Prostate gland (tissue), 2 donors: ENCODE measurements around the gene SH3PXD2B. TPM values are rescaled to one million over a fixed set of nuclear protein-coding genes. Genes with fewer than 3 reads are reported as not detected.
A peak's percentile ranks its signal among the peaks of the same experiment; 100 is the strongest.

ENCODE experiments used
- DNase-seq: peaks from one replicate; pipeline ENCODE4 v3.0.0-alpha.2; 2019; ENCODE audit warnings: low spot score
- H3K27ac ChIP-seq, 2 donors: fragments of 200-600 bp; sonication (generic); 2 replicates each; pipeline ENCODE4 v1.5.1; 2017 to 2019
- H3K27me3 ChIP-seq: fragments of 200-600 bp; sonication (generic); replicated peaks from 2 replicates; pipeline ENCODE4 v1.5.1; 2019; ENCODE audit not compliant: insufficient read depth
- H3K36me3 ChIP-seq, 2 donors: fragments of 200-600 bp; sonication (generic); 1 replicate in 1 of 2; 2 replicates in 1 of 2; pipeline versions ENCODE4 v1.5.1 to v1.8.1; 2017 to 2019
- H3K4me1 ChIP-seq: fragments of 200-600 bp; sonication (generic); replicated peaks from 2 replicates; pipeline ENCODE4 v1.5.1; 2019
- H3K4me3 ChIP-seq, 2 donors: fragments of 200-600 bp; sonication (generic); 2 replicates each; pipeline ENCODE4 v1.5.1; 2017 to 2019
- H3K9me3 ChIP-seq: fragments of 200-600 bp; sonication (generic); 2 replicates; pipeline ENCODE4 v1.5.1; 2017
- POLR2A ChIP-seq: fragments of 450-650 bp; IDR thresholded peaks from one replicate; pipeline ENCODE4 v1.6.1; 2016; ENCODE audit warnings: antibody characterized with exemption, mild to moderate bottlenecking
- POLR2AphosphoS5 ChIP-seq: sonication (generic); formaldehyde crosslinking; IDR thresholded peaks from one replicate; pipeline ENCODE4 v1.6.1; 2017; ENCODE audit warnings: antibody characterized with exemption
- WGBS: methylation state at CpG from one replicate; pipeline ENCODE4 v1.1.5; 2018; 5-methylcytosine and 5-hydroxymethylcytosine counted together
- intact Hi-C: fragments of 100-400 bp; cut with DNase I; formaldehyde crosslinking; loops from one replicate; pipeline ENCODE4 v1.14.2; 2022
- total RNA-seq, 2 donors: library from RNA; depleted of rRNA; stranded (reverse); fragments of >200 nt; gene quantifications; one replicate each; pipeline ENCODE4 v1.1.0, GENCODE V29; 2016
- TF ChIP-seq, protein P1 (sequence below), 4 experiments: fragments of 200-600 bp in 2 of 4; fragments of 450-650 bp in 2 of 4; sonication (generic) in 2 of 4; IDR thresholded peaks; 1 replicate in 3 of 4; 2 replicates in 1 of 4; pipeline ENCODE4 v1.5.1; 2016 to 2019; ENCODE audit warnings: antibody characterized with exemption in 4 of 4, mild to moderate bottlenecking in 2 of 4, moderate library complexity in 2 of 4

SH3PXD2B gene
- total RNA-seq, 2 donors from 2014 or later, result 15.8 to 38.0 TPM

DNA sequence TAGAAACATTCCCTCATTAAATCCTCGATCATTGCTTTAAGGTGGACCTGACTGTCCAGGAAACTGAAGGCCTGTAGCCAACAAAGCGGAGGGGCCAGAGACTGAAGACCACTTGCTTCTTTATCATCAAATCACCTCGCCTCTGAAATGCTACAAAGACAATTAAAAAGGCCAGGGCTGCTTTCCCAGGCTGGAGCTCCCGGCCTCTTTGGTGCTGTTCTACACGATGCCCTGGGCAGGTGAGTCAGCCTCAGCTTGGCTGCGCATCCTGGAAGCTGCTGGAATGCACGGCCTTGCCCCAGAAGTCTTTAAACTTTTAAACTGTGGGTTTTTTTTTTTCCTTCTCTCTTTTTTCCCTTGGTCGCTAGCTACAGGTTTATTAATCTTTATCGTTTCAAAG is 46.5 kb downstream of the SH3PXD2B start:
- H3K4me1 ChIP-seq, result peaks cover 1% of the 10 kb centered on the region
- WGBS, result 26% methylated on average over 9 of the region's 9 CpGs
- peak overlapping the region; percentile 53 to 57 for H3K27ac ChIP-seq
- intact Hi-C loops, result no loop called here
- H3K4me3 ChIP-seq, result no peak overlapping the region
- TF ChIP-seq POLR2AphosphoS5 (peak; percentile 26), POLR2A (no peak)
- no peaks in the 10 kb centered on the region for H3K9me3 ChIP-seq
- no peaks in the 10 kb centered on the region for H3K27me3 ChIP-seq
- no peak for DNase-seq
- no peaks in the 10 kb centered on the region for H3K36me3 ChIP-seq

DNA sequence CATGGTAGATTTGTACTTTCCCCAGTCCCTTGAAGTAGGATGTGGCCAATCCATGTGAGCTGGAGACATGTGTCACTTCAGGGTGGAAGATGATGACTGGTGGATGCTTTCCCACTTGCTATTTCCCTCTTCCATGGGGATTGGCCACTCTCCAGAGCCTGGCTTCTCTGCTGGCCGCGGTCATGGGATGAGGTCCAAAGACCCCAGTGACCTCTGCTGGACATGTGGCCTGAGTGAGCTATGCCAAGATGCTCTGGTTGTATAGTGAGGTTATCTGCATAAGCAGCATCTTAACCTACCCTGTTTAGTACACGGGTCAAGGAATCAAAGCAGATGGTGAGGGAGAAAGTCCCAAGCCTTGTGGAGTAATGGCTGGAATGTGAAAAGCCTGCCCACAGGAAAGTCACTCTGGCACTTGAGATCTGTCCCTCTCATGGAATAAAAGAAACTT is 47.1 kb downstream of the SH3PXD2B start:
- Histone ChIP-seq H3K9me3 (no peaks in the 10 kb centered on the region), H3K4me1 (peaks cover 5% of the 10 kb centered on the region), H3K27ac (peak overlapping the region; percentile 53 to 57), H3K36me3 (no peaks in the 10 kb centered on the region), H3K27me3 (no peaks in the 10 kb centered on the region), H3K4me3 (no peak overlapping the region)
- no peak for DNase-seq
- TF ChIP-seq POLR2AphosphoS5, result no peak
- TF ChIP-seq, protein P1, sequence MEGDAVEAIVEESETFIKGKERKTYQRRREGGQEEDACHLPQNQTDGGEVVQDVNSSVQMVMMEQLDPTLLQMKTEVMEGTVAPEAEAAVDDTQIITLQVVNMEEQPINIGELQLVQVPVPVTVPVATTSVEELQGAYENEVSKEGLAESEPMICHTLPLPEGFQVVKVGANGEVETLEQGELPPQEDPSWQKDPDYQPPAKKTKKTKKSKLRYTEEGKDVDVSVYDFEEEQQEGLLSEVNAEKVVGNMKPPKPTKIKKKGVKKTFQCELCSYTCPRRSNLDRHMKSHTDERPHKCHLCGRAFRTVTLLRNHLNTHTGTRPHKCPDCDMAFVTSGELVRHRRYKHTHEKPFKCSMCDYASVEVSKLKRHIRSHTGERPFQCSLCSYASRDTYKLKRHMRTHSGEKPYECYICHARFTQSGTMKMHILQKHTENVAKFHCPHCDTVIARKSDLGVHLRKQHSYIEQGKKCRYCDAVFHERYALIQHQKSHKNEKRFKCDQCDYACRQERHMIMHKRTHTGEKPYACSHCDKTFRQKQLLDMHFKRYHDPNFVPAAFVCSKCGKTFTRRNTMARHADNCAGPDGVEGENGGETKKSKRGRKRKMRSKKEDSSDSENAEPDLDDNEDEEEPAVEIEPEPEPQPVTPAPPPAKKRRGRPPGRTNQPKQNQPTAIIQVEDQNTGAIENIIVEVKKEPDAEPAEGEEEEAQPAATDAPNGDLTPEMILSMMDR (IDR thresholded peaks at IDR 0.05), result no peak
- no peak for TF ChIP-seq POLR2A
- intact Hi-C loops, result no loop called here
- WGBS, result 71% methylated on average over 3 of the region's 3 CpGs

DNA sequence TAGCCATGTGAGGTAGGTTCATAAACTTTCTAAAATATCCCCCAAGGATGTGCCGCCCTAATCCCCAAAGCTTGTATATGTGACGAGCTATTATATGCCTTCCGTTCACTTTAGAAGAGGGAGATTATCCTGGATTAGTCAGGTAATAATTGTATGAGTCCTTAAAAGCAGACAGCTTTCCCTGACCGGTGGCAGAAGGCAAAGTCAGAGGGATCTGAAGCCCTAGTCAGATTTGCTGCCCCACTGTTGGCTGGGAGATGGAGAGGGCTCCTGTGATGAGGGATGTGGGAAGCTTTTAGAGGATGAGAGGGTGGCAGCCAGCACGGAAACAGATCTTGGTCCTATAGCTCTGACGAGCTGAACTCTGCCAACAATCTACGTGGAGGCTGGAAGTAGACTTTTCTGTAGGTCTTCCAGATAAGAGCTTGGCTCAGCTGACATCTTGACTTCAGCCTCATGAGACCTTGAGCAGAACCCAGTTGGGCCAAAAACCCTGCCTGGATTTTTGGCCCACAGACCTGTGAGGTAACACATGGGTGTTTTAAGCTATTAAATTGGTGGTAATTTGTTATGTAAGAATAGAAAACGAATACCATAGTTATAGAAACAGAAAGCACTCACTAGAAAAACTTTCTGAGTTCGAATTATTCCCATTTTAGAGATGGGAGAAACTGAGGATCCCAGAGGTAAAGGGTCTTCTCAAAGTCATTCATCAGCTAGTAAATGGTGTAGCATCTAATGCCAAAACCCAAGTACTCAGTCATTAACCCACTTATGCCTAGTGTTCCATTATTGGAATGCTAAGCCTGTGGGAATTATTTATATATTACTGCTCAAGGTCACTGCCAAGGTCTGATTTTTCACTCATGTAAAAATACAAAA is 48.9 kb downstream of the SH3PXD2B start:
- Histone ChIP-seq H3K9me3 (no peaks in the 10 kb centered on the region), H3K27ac (no peak overlapping the region), H3K36me3 (no peaks in the 10 kb centered on the region), H3K27me3 (no peaks in the 10 kb centered on the region), H3K4me3 (no peak overlapping the region), H3K4me1 (peaks cover 5% of the 10 kb centered on the region)
- WGBS, result 87% methylated on average over 9 of the region's 9 CpGs
- intact Hi-C loops, result no loop called here
- DNase-seq, result no peak
- TF ChIP-seq POLR2A (no peak), POLR2AphosphoS5 (no peak)
- TF ChIP-seq, protein P1 (IDR thresholded peaks at IDR 0.05), result no peak

GRCh38 chr5:172404746-172405145 is 49.6 kb downstream of the SH3PXD2B start:
- intact Hi-C loops, result no loop called here
- no peak for DNase-seq
- TF ChIP-seq POLR2AphosphoS5, result no peak
- TF ChIP-seq, protein P1 (IDR thresholded peaks at IDR 0.05), result no peak
- no peak for TF ChIP-seq POLR2A
- Histone ChIP-seq H3K4me3 (no peak overlapping the region), H3K9me3 (no peaks in the 10 kb centered on the region), H3K27me3 (no peaks in the 10 kb centered on the region), H3K4me1 (peaks cover 5% of the 10 kb centered on the region), H3K36me3 (no peaks in the 10 kb centered on the region), H3K27ac (peak overlapping the region in 1 of 2 donors; percentile 76)
- 90% methylated on average over 4 of the region's 4 CpGs for WGBS

DNA sequence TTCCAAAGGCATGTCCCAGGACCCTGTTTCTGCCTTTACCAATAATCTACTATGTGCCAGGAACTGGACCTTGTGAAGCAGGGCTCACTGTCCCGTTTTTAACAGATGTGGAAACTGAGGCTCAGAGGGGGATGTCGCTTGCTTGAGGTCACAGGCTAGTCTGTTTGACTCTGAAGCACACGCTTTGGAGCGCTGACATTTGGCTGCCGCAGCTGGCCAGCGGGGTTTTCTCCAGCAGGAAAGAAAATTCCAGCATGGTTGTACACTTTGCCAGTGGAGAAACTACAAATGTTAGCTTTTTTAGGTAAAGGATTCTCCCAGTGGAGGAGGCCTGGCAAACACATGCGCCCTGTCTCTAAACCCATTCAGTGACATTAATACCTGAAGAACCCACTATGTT is 50.5 kb downstream of the SH3PXD2B start:
- TF ChIP-seq, protein P1 (IDR thresholded peaks at IDR 0.05), result no peak
- TF ChIP-seq POLR2AphosphoS5 (no peak), POLR2A (no peak)
- Histone ChIP-seq H3K27me3 (no peaks in the 10 kb centered on the region), H3K4me3 (no peak overlapping the region), H3K27ac (peak overlapping the region; percentile 76 to 85), H3K9me3 (no peaks in the 10 kb centered on the region), H3K4me1 (peaks cover 5% of the 10 kb centered on the region), H3K36me3 (no peaks in the 10 kb centered on the region)
- DNase-seq, result no peak
- WGBS, result 69% methylated on average over 7 of the region's 7 CpGs
- intact Hi-C loops, result no loop called here
